Ovary (tissue), 3 donors: Measurements from ENCODE around the gene ZNF681.

ENCODE experiments used
- EP300 ChIP-seq: sonication (generic); formaldehyde crosslinking; IDR thresholded peaks from one replicate; pipeline ENCODE4 v1.6.1; 2017; ENCODE audit warnings: antibody characterized with exemption
- POLR2A ChIP-seq: fragments of 450-650 bp; IDR thresholded peaks from one replicate; pipeline ENCODE4 v1.6.1; 2017; ENCODE audit warnings: antibody characterized with exemption, mild to moderate bottlenecking, moderate library complexity
- TF ChIP-seq, protein P1 (sequence below), 3 donors: fragments of 450-650 bp in 2 of 3; fragments of 200-600 bp in 1 of 3; IDR thresholded peaks; one replicate each; pipeline versions ENCODE4 v1.5.1 to v1.8.0; 2016 to 2022; ENCODE audit warnings: antibody characterized with exemption in 3 of 3, mild to moderate bottlenecking in 1 of 3
- donor health status: DM: no; HTN: no; CAD: no.

DNA sequence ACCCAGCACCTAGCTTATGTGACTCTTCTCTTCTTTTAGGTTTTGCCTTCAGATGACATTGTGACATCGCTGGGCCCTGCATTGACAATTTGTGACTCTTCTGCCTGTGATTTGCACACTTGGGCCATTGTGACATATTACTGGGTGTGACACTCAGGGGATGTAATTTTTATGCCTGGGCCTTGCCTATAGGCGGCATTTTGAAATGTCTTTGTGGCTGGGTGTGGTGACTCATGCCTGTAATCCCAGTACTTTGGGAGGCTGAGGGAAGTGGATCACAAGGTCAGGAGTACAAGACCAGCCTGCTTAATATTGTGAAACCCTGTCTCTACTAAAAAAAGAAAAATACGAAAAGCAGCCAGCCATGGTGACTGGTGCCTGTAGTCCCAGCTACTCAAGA is 28.4 kb upstream of the ZNF681 start:
- TF ChIP-seq, protein P1, sequence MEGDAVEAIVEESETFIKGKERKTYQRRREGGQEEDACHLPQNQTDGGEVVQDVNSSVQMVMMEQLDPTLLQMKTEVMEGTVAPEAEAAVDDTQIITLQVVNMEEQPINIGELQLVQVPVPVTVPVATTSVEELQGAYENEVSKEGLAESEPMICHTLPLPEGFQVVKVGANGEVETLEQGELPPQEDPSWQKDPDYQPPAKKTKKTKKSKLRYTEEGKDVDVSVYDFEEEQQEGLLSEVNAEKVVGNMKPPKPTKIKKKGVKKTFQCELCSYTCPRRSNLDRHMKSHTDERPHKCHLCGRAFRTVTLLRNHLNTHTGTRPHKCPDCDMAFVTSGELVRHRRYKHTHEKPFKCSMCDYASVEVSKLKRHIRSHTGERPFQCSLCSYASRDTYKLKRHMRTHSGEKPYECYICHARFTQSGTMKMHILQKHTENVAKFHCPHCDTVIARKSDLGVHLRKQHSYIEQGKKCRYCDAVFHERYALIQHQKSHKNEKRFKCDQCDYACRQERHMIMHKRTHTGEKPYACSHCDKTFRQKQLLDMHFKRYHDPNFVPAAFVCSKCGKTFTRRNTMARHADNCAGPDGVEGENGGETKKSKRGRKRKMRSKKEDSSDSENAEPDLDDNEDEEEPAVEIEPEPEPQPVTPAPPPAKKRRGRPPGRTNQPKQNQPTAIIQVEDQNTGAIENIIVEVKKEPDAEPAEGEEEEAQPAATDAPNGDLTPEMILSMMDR (IDR thresholded peaks at IDR 0.05) = no peak
- no peak for TF ChIP-seq POLR2A
- TF ChIP-seq EP300 = no peak
